ENCODE results near the gene TRAT1. TPM values are rescaled to one million over a fixed set of nuclear protein-coding genes. Genes with fewer than 3 reads are reported as not detected.

Gene TRAT1
- total RNA-seq, 2 experiments from 2014 or later: not detected

DNA sequence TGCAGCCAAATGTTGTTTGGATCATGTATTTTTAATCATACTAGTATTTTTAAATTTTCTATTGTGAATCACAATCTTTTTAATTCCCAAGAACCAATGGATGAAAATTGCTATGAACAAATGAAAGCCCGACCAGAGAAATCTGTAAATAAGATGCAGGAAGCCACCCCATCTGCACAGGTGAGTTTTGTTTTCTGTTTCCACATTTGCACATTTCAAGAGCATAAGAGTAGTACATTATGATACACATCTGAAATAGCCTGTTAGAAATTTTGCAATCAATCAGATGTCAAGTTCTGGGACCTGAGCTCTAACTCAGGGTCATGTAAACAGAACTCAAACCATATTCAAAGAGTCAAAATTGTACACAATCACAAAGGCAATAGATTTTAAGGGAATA is 26.5 kb downstream of the TRAT1 start:
- intact Hi-C loops (cut with micrococcal nuclease; ENCODE audit: unreplicated experiment): no loop called here
- Histone ChIP-seq H3K27ac (ENCODE audit: low read depth, low read length, poor library complexity, severe bottlenecking) (no peak overlapping the region), H3K4me1 (ENCODE audit: insufficient read depth, low read length, poor library complexity, severe bottlenecking) (no peaks in the 10 kb centered on the region), H3K9me2 (ENCODE audit: insufficient read depth, low read length) (no peaks in the 10 kb centered on the region), H2AFZ (ENCODE audit: low read length) (no peak overlapping the region), H3K4me3 (ENCODE audit: low read depth, low read length, poor library complexity, severe bottlenecking) (no peak overlapping the region), H3K9me3 (ENCODE audit: low read length) (no peaks in the 10 kb centered on the region), H3K4me2 (ENCODE audit: low read length) (no peak overlapping the region), H3K36me3 (ENCODE audit: insufficient read depth, low read length) (no peaks in the 10 kb centered on the region), H3K79me2 (ENCODE audit: insufficient read depth, low read depth, low read length) (no peaks in the 10 kb centered on the region), H4K20me1 (ENCODE audit: insufficient read depth, low read length) (no peaks in the 10 kb centered on the region)
- POLR2A ChIA-PET: interaction anchor here (0.9 kb wide), 1 partner anchor 9 kb away, joined by 3 read pairs; no protein-coding TSS in a partner anchor
- CTCF ChIA-PET (ENCODE audit: unreplicated experiment): no interaction called here
- no peak for DNase-seq (ENCODE audit: low spot score)
- TF ChIP-seq, protein P1, sequence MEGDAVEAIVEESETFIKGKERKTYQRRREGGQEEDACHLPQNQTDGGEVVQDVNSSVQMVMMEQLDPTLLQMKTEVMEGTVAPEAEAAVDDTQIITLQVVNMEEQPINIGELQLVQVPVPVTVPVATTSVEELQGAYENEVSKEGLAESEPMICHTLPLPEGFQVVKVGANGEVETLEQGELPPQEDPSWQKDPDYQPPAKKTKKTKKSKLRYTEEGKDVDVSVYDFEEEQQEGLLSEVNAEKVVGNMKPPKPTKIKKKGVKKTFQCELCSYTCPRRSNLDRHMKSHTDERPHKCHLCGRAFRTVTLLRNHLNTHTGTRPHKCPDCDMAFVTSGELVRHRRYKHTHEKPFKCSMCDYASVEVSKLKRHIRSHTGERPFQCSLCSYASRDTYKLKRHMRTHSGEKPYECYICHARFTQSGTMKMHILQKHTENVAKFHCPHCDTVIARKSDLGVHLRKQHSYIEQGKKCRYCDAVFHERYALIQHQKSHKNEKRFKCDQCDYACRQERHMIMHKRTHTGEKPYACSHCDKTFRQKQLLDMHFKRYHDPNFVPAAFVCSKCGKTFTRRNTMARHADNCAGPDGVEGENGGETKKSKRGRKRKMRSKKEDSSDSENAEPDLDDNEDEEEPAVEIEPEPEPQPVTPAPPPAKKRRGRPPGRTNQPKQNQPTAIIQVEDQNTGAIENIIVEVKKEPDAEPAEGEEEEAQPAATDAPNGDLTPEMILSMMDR (conservative IDR thresholded peaks at IDR 0.05; ENCODE audit: low read length): no peak
- TF ChIP-seq EZH2phosphoT487 (IDR thresholded peaks at IDR 0.05; ENCODE audit: borderline replicate concordance, low read depth, low read length): no peak
- no TSS peak for BruUV-seq (replicated peaks)

DNA sequence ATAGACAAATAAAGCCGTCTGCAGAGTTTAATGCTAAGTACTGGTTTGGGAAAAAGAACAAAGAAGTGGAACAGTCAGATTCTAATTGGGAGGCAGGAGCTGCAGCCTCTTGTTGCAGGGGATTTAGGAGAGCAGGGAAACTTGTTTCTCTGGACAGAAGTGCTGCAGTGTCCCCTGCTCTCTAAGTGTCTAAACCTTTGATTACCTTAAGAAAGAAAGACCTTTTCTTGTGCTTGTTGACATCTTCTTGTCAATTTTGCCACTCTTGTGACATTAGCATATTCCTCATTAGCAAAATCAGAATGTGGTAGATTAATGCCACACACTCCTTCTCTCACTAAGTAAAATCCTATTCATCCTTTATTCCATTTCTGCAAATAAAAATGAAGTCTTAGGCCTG is 38.8 kb downstream of the TRAT1 start:
- ChIA-PET CTCF (ENCODE audit: unreplicated experiment) (no interaction called here), POLR2A (no interaction called here)
- H3K4me3 ChIP-seq (ENCODE audit: low read depth, low read length, poor library complexity, severe bottlenecking): no peak overlapping the region
- no TSS peak for BruUV-seq (replicated peaks)
- no peak overlapping the region for H3K27ac ChIP-seq (ENCODE audit: low read depth, low read length, poor library complexity, severe bottlenecking)
- H3K9me3 ChIP-seq (ENCODE audit: low read length): no peaks in the 10 kb centered on the region
- no peaks in the 10 kb centered on the region for H3K9me2 ChIP-seq (ENCODE audit: insufficient read depth, low read length)
- H3K4me1 ChIP-seq (ENCODE audit: insufficient read depth, low read length, poor library complexity, severe bottlenecking): no peaks in the 10 kb centered on the region
- no peak overlapping the region for H2AFZ ChIP-seq (ENCODE audit: low read length)
- no peak for DNase-seq (ENCODE audit: low spot score)
- no peak for TF ChIP-seq EZH2phosphoT487 (IDR thresholded peaks at IDR 0.05; ENCODE audit: borderline replicate concordance, low read depth, low read length)
- TF ChIP-seq, protein P1 (conservative IDR thresholded peaks at IDR 0.05; ENCODE audit: low read length): no peak
- H3K36me3 ChIP-seq (ENCODE audit: insufficient read depth, low read length): no peaks in the 10 kb centered on the region
- intact Hi-C loops (cut with micrococcal nuclease; ENCODE audit: unreplicated experiment): no loop called here
- H3K4me2 ChIP-seq (ENCODE audit: low read length): no peak overlapping the region
- H4K20me1 ChIP-seq (ENCODE audit: insufficient read depth, low read length): no peaks in the 10 kb centered on the region
- no peaks in the 10 kb centered on the region for H3K79me2 ChIP-seq (ENCODE audit: insufficient read depth, low read depth, low read length)

- H2AFZ ChIP-seq (ENCODE audit: low read length): no peak overlapping the region
- DNase-seq (ENCODE audit: low spot score): no peak
- CTCF ChIA-PET (ENCODE audit: unreplicated experiment): no interaction called here
Measured at GRCh38 chr3:108862865-108863798, 40.5 kb downstream of the TRAT1 start.

More at GRCh38 chr3:108862865-108863798, 40.5 kb downstream of the TRAT1 start:
- BruUV-seq (replicated peaks): no TSS peak
- intact Hi-C loops (cut with micrococcal nuclease; ENCODE audit: unreplicated experiment): no loop called here
- H3K9me2 ChIP-seq (ENCODE audit: insufficient read depth, low read length): no peaks in the 10 kb centered on the region
- no peaks in the 10 kb centered on the region for H4K20me1 ChIP-seq (ENCODE audit: insufficient read depth, low read length)
- no peaks in the 10 kb centered on the region for H3K79me2 ChIP-seq (ENCODE audit: insufficient read depth, low read depth, low read length)
- no peaks in the 10 kb centered on the region for H3K36me3 ChIP-seq (ENCODE audit: insufficient read depth, low read length)
- no peak overlapping the region for H3K27ac ChIP-seq (ENCODE audit: low read depth, low read length, poor library complexity, severe bottlenecking)
- no peaks in the 10 kb centered on the region for H3K4me1 ChIP-seq (ENCODE audit: insufficient read depth, low read length, poor library complexity, severe bottlenecking)
- POLR2A ChIA-PET: no interaction called here
- no peaks in the 10 kb centered on the region for H3K9me3 ChIP-seq (ENCODE audit: low read length)
- H3K4me2 ChIP-seq (ENCODE audit: low read length): no peak overlapping the region
- TF ChIP-seq, protein P1 (conservative IDR thresholded peaks at IDR 0.05; ENCODE audit: low read length): no peak
- no peak for TF ChIP-seq EZH2phosphoT487 (IDR thresholded peaks at IDR 0.05; ENCODE audit: borderline replicate concordance, low read depth, low read length)
- no peak overlapping the region for H3K4me3 ChIP-seq (ENCODE audit: low read depth, low read length, poor library complexity, severe bottlenecking)

Data from OCI-LY7 (cell line).